Hypothalamus (tissue), 51 donors: Measurements from ENCODE around the gene TNIK.

Experiments
- DNase-seq, 51 donors: peaks; one replicate each; lab custom pipeline; 2025; lab: John Stamatoyannopoulos, UW

Gene TNIK

GRCh38 chr3:171159024-171159821, 301.0 kb downstream of the TNIK start:
- peak in 21 of 51 donors; percentile 13 to 84 (median 34) for DNase-seq

DNA sequence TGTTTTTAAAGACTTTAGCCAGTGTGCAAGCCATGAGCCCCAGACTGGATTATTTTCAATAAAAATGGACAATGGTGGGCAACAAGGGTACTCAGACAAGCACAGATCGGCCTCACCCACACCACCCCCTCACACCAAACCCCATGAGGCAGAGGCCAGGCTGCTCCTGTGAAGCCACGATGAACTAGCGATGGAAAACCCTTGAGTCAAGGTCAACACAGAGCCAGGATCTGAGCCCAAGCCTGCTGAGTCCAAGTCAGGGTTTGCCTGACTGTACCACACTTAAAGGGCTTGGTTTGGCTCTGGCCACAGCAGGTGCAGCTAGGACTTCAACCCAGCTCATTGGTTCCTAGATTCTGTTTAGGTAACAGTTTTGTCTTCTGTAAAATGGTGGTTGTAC, 302.2 kb downstream of the TNIK start:
- DNase-seq: peak in 1 of 51 donors; percentile 7

- peak in 32 of 51 donors; percentile 11 to 69 (median 44) for DNase-seq
Observed at GRCh38 chr3:171157286-171157685, 302.9 kb downstream of the TNIK start.

DNA sequence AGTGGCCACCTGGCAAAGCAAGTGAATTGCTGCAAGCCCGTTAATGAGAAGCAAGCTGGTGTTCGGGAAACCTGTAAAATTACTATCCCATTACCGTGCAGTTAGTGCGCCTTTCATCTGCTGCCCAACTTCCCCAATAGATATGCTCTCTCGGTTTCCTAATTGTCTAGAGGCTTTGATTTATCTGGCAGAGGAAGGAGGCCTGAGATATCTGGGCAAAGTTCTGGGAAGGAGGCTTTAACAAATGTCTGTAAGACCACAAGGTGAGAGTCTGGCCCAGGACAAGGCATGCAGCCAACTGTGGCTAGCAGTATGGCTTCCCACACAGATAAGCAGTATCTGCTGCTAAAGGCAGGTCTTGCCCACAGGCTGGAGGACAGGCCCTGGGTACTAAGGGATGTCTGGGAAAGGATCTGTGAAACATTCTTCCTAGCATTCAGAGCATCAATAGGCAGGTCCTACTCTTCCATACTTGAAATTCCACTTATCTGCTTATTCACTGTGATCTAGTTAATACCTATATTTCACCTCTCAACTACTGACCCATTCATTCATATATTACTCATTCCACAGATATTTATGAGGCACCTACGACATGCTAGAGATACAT, 303.7 kb downstream of the TNIK start:
- DNase-seq: no peak

GRCh38 chr3:171155122-171155700, 305.0 kb downstream of the TNIK start:
- no peak for DNase-seq

DNA sequence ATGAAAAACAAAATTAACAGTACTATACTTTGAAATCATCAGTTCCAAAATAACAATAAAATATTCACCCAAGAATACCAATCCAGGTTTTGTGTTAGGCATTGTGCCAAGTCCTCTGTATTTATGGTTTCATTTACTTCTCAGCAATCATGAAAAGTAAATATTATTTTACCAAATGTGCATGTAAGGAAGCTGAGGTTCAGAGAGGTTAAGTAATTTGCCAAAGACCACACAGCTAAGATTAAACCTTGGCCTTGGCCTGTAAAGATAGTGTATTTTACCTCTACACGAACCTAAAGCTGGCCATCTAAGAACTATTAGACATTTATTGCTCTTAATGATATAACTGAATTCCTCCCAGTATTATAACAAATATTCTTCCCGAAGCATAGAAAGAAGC, 309.3 kb downstream of the TNIK start:
- no peak for DNase-seq

GRCh38 chr3:171149526-171150116, 310.6 kb downstream of the TNIK start:
- no peak for DNase-seq

- DNase-seq: no peak
Observed at GRCh38 chr3:171145798-171146197, 314.4 kb downstream of the TNIK start.

- no peak for DNase-seq
Observed at GRCh38 chr3:171142985-171143384, 317.2 kb downstream of the TNIK start.

- DNase-seq: no peak
Observed at GRCh38 chr3:171140246-171140645, 320.0 kb downstream of the TNIK start.

GRCh38 chr3:171138027-171138426, 322.2 kb downstream of the TNIK start:
- DNase-seq: no peak

- no peak for DNase-seq
Observed at GRCh38 chr3:171135549-171135948, 324.7 kb downstream of the TNIK start.

DNA sequence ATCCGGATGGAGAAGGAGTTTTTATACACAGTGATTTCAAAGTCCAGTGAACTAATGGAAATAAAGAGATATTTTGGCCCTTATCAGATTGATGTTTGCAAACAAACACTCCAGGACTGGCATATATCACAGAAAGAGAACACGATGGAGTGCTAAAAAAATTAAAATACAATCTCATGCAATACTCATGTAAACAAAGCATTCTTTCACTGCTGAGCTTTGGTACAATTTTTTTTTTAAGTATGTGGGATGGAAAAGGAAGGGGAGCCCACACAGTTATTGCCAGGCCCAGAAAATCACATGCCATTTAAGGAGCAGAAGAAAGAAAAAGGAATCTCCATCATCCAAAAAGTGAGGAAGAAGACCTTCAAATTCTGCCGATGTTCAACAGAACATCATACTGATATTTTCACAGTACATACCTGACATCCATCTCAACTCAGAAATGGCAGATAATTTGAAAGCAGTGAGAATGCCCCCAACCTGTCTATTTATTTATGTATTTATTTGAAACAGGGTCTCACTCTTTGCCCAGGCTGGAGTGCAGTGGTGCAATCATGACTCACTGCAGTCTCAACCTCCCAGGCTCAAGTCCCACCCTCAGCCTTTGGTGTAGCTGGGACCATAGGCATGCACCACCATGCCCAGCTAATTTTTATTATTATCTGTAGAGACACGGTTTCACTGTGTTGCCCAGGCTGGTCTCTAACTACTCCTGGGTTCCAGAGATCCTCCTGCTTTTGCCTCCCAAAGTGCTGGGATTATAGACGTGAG, 326.2 kb downstream of the TNIK start:
- no peak for DNase-seq

DNA sequence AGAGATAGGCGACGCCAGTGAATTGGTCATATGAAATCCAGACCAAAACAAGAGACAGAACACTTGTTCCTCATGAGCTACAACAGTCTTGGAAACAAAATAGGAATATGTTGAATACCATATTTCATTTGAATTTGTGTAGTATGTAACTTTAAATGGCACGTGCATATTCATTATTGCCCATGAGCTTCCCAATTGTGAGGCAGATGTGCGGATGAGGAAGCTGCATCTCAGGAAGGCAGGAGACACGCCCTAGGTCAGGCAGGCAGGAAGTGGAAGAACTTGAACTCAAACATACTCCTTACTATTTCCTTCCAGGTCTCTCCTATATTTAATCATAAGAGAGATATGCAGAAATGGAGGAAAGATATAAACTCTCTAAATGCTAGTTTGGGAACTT, 326.9 kb downstream of the TNIK start:
- no peak for DNase-seq

- no peak for DNase-seq
Observed at GRCh38 chr3:171132873-171133272, 327.3 kb downstream of the TNIK start.

DNA sequence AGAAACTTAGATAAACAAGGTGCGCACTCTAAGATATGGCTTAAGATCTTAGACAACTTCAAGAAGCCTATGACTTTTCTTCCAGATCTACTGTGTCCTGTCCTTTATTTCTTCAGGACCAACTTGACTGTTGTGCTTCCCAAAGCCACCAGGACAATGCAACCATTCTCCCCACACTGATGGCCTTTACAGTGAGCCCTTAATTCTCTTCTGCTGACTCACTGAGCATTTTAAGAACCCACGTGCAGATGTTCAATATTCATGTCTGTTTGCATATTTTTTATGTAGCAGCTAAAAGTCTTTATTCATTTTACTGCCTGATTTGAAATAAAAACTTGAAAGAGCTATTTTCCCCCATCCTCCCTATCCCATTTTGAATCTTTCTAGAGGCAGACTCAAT, 330.4 kb downstream of the TNIK start:
- DNase-seq: no peak

DNA sequence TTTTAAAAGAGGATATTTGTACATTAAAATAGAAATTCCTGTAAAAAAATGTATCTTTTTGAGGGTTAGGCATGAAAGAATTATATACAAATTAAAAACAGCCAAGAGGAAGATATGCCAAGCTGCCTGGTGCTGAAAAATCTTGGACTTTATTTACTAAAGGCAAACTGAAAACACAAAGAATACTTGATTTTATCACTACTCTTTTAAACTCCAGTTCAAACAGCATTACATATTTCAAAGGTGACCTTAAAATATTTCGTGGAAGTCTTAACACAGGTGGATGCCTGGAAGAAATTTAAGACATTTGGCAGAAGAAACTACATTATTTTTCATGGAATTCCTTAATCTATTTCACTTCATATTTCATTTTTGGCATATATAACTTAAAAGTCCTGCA, 332.6 kb downstream of the TNIK start:
- DNase-seq: no peak

GRCh38 chr3:171126478-171127209, 333.6 kb downstream of the TNIK start:
- DNase-seq: no peak

GRCh38 chr3:171125010-171125409, 335.2 kb downstream of the TNIK start:
- DNase-seq: no peak

DNA sequence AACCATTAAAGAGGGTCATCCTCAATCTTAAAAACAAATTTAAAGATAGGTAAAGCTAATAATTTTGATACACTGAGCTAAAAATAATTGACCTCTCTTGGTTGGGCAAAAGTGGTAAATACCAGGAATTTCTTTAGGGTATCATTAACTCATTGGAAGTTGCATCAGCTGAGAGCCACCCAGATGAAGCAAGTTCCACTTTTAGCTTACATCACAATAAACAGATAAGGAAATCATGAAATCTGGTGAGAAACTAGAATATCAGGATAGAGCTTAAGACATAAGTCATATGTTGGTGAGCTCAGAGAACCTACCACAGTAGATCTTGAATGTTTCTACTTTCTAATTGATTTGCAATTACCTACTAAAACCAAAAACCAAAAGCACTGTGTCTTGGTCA, 336.3 kb downstream of the TNIK start:
- DNase-seq: no peak
